HEK293T (cell line): ENCODE results near the gene NCCRP1.

Experiments used
- CTCF ChIA-PET: fragments of 350-600 bp; formaldehyde crosslinking; extraction: SDS; loops from one replicate; lab custom pipeline; 2021; ENCODE audit warnings: antibody characterized with exemption, inconsistent platforms; lab: Yijun Ruan, JAX
- POLR2A ChIA-PET: fragments of 350-600 bp; formaldehyde crosslinking; extraction: SDS; loops from one replicate; lab custom pipeline; 2020; ENCODE audit warnings: antibody characterized with exemption, inconsistent platforms; lab: Yijun Ruan, JAX
- DNase-seq: peaks from one replicate; pipeline ENCODE4 v3.0.0; 2012; ENCODE audit warnings: mixed read lengths; ENCODE audit errors: extremely low spot score
- BHLHE40 ChIP-seq: fragments of 450-650 bp; IDR thresholded peaks from 2 replicates; pipeline ENCODE4 v1.6.1; 2016; ENCODE audit warnings: mild to moderate bottlenecking, moderate library complexity, borderline replicate concordance
- ELF4 ChIP-seq: fragments of 450-650 bp; IDR thresholded peaks from 2 replicates; pipeline ENCODE4 v1.6.1; 2017; ENCODE audit warnings: antibody characterized with exemption
- FOXA1 ChIP-seq: fragments of 450-650 bp; IDR thresholded peaks from 2 replicates; pipeline ENCODE4 v1.6.1; 2016; ENCODE audit warnings: mild to moderate bottlenecking
- FOXM1 ChIP-seq: fragments of 450-650 bp; IDR thresholded peaks from 2 replicates; pipeline ENCODE4 v1.6.1; 2017; ENCODE audit warnings: mild to moderate bottlenecking, borderline replicate concordance
- HDGF ChIP-seq: fragments of 450-650 bp; IDR thresholded peaks from 2 replicates; pipeline ENCODE4 v1.6.1; 2017; ENCODE audit warnings: antibody characterized with exemption, borderline replicate concordance
- L3MBTL2 ChIP-seq: fragments of 450-650 bp; conservative IDR thresholded peaks from 2 replicates; pipeline ENCODE4 v1.6.1; 2016; ENCODE audit warnings: mild to moderate bottlenecking
- NFRKB ChIP-seq: fragments of 450-650 bp; IDR thresholded peaks from 2 replicates; pipeline ENCODE4 v1.6.1; 2016; ENCODE audit warnings: mild to moderate bottlenecking, moderate library complexity
- PKNOX1 ChIP-seq: fragments of 450-650 bp; IDR thresholded peaks from 2 replicates; pipeline ENCODE4 v1.6.1; 2016
- SP1 ChIP-seq: fragments of 450-650 bp; IDR thresholded peaks from 2 replicates; pipeline ENCODE4 v1.6.1; 2017
- SUZ12 ChIP-seq: fragments of 450-650 bp; IDR thresholded peaks from 2 replicates; pipeline ENCODE4 v1.6.1; 2016; ENCODE audit warnings: mild to moderate bottlenecking
- TARDBP ChIP-seq: fragments of 450-650 bp; IDR thresholded peaks from 2 replicates; pipeline ENCODE4 v1.6.1; 2016
- ZNF384 ChIP-seq: fragments of 450-650 bp; IDR thresholded peaks from 2 replicates; pipeline ENCODE4 v1.6.1; 2016

Gene NCCRP1

GRCh38 chr19:39248806-39249205 lies 52.0 kb downstream of the NCCRP1 start, which contains the start of gene IFNL4:
Gene IFNL4, minus strand, starts transcription at chr19:39248856.
- TF ChIP-seq HDGF = no peak
- no peak for TF ChIP-seq NFRKB
- TF ChIP-seq ZNF384 = no peak
- TF ChIP-seq L3MBTL2 = no peak
- no peak for TF ChIP-seq FOXM1
- TF ChIP-seq TARDBP = no peak
- no peak for TF ChIP-seq SP1
- TF ChIP-seq FOXA1 = no peak
- ChIA-PET POLR2A (no interaction called here), CTCF (no interaction called here)
- DNase-seq = no peak

- POLR2A ChIA-PET = no interaction called here
- no peak for DNase-seq
- TF ChIP-seq FOXM1 (no peak), L3MBTL2 (no peak), ZNF384 (no peak), SP1 (no peak), ELF4 (no peak), HDGF (no peak), SUZ12 (no peak), BHLHE40 (no peak), PKNOX1 (no peak), TARDBP (no peak)
- CTCF ChIA-PET = no interaction called here
Measured at GRCh38 chr19:39251081-39251480, 54.3 kb downstream of the NCCRP1 start.
